HepG2 (cell line): Measurements from ENCODE around the gene PRXL2B. TPM values are rescaled to one million over a fixed set of nuclear protein-coding genes. Genes with fewer than 3 reads are reported as not detected.

ENCODE experiments used
- GATAD1 ChIP-seq: IDR thresholded peaks from 2 replicates; pipeline ENCODE4 v1.6.1; 2016; ENCODE audit warnings: missing genetic modification reagents, missing compliant biosample characterization
- HMGA1 ChIP-seq: sonication (generic); formaldehyde crosslinking; conservative IDR thresholded peaks from 2 replicates; pipeline ENCODE4 v1.4.0; 2020; ENCODE audit warnings: missing genetic modification reagents
- HOXA5 ChIP-seq: sonication (generic); formaldehyde crosslinking; IDR thresholded peaks from 2 replicates; pipeline ENCODE4 v1.4.0; 2020; ENCODE audit warnings: missing genetic modification reagents
- KLF12 ChIP-seq: sonication (generic); formaldehyde crosslinking; IDR thresholded peaks from 2 replicates; pipeline ENCODE4 v1.4.0; 2020; ENCODE audit warnings: missing genetic modification reagents, borderline replicate concordance
- MAF1 ChIP-seq: sonication (generic); formaldehyde crosslinking; IDR thresholded peaks from 2 replicates; pipeline ENCODE4 v1.5.0; 2020; ENCODE audit warnings: missing genetic modification reagents, borderline replicate concordance
- MEIS2 ChIP-seq: sonication (generic); formaldehyde crosslinking; IDR thresholded peaks from 2 replicates; pipeline ENCODE4 v1.9.0; 2021; ENCODE audit warnings: mild to moderate bottlenecking, missing genetic modification reagents
- MTA1 ChIP-seq: sonication (generic); formaldehyde crosslinking; IDR thresholded peaks from 2 replicates; pipeline ENCODE4 v1.4.0; 2020; ENCODE audit warnings: missing genetic modification reagents, mild to moderate bottlenecking, borderline replicate concordance
- MTF1 ChIP-seq: sonication (generic); formaldehyde crosslinking; IDR thresholded peaks from 2 replicates; pipeline ENCODE4 v1.5.0; 2020; ENCODE audit warnings: missing genetic modification reagents
- NCOA1 ChIP-seq: sonication (generic); formaldehyde crosslinking; IDR thresholded peaks from 2 replicates; pipeline ENCODE4 v1.9.0; 2021; ENCODE audit warnings: missing genetic modification reagents
- NFKB2 ChIP-seq: sonication (generic); formaldehyde crosslinking; IDR thresholded peaks from 2 replicates; pipeline ENCODE4 v1.4.0; 2020; ENCODE audit warnings: missing genetic modification reagents, borderline replicate concordance
- SMAD9 ChIP-seq: sonication (generic); formaldehyde crosslinking; IDR thresholded peaks from 2 replicates; pipeline ENCODE4 v1.5.1; 2020; ENCODE audit warnings: mild to moderate bottlenecking, missing genetic modification reagents
- TBP ChIP-seq: sonication (generic); formaldehyde crosslinking; IDR thresholded peaks from 2 replicates; pipeline ENCODE4 v1.5.0; 2020; ENCODE audit warnings: missing genetic modification reagents
- XBP1 ChIP-seq: sonication (generic); formaldehyde crosslinking; IDR thresholded peaks from 2 replicates; pipeline ENCODE4 v1.5.0; 2020; ENCODE audit warnings: missing genetic modification reagents
- ZNF143 ChIP-seq: sonication (generic); formaldehyde crosslinking; IDR thresholded peaks from 2 replicates; pipeline ENCODE4 v1.4.0; 2020; ENCODE audit warnings: missing genetic modification reagents
- ZNF3 ChIP-seq: IDR thresholded peaks from 2 replicates; pipeline ENCODE4 v1.7.0; 2017; ENCODE audit warnings: inconsistent platforms
- ZNF44 ChIP-seq: sonication (generic); formaldehyde crosslinking; IDR thresholded peaks from 2 replicates; pipeline ENCODE4 v1.5.1; 2020; ENCODE audit warnings: mild to moderate bottlenecking, missing genetic modification reagents
- ZNF776 ChIP-seq: sonication (generic); formaldehyde crosslinking; IDR thresholded peaks from 2 replicates; pipeline ENCODE4 v1.4.0; 2020; ENCODE audit warnings: mild to moderate bottlenecking, missing genetic modification reagents
- ZNF792 ChIP-seq: IDR thresholded peaks from 2 replicates; pipeline ENCODE4 v1.6.1; 2016
- ZSCAN25 ChIP-seq: sonication (generic); formaldehyde crosslinking; IDR thresholded peaks from 2 replicates; pipeline ENCODE4 v1.8.0; 2022; ENCODE audit warnings: mild to moderate bottlenecking, missing genetic modification reagents
- polyA plus RNA-seq, 8 experiments: library from polyadenylated mRNA; depleted of rRNA in 3 of 8; stranded (reverse) in 7 of 8; unstranded in 1 of 8; fragments of >200 nt; fragmentation: Illumina TruSeq in 4 of 8; extraction: Trizol in 4 of 8; gene quantifications; 2 replicates each; pipeline versions ENCODE4 v1.2.1 to v1.2.3, GENCODE V29; 2011 to 2016; ENCODE audit warnings: low read depth in 4 of 8, missing spikeins in 1 of 8, mixed read lengths in 1 of 8; ENCODE audit not compliant: insufficient read depth in 1 of 8
- total RNA-seq, 5 experiments: library from RNA; depleted of rRNA; stranded (reverse); fragments of >200 nt; fragmentation: Illumina TruSeq; extraction: Trizol; gene quantifications; 2 replicates each; pipeline ENCODE4 v1.2.3, GENCODE V29; 2016; ENCODE audit warnings: low read depth in 1 of 5
- TF ChIP-seq, protein P1 (sequence below): sonication (generic); formaldehyde crosslinking; IDR thresholded peaks from 2 replicates; pipeline ENCODE4 v1.4.0; 2020; ENCODE audit warnings: missing genetic modification reagents, borderline replicate concordance
- TF ChIP-seq, protein P2 (sequence below): sonication (generic); formaldehyde crosslinking; IDR thresholded peaks from 2 replicates; pipeline ENCODE4 v1.4.0; 2020; ENCODE audit warnings: low read depth, mild to moderate bottlenecking, missing genetic modification reagents
- TF ChIP-seq, protein P3 (sequence below): sonication (generic); formaldehyde crosslinking; IDR thresholded peaks from 2 replicates; pipeline ENCODE4 v1.8.0; 2022; ENCODE audit warnings: mild to moderate bottlenecking, missing genetic modification reagents, moderate library complexity

Gene PRXL2B
- total and polyA plus RNA-seq, 2 of the 13 experiments (the other 11 are each of a cell fraction or from before 2014, with no cell fraction given): 16.8 to 22.1 TPM

DNA sequence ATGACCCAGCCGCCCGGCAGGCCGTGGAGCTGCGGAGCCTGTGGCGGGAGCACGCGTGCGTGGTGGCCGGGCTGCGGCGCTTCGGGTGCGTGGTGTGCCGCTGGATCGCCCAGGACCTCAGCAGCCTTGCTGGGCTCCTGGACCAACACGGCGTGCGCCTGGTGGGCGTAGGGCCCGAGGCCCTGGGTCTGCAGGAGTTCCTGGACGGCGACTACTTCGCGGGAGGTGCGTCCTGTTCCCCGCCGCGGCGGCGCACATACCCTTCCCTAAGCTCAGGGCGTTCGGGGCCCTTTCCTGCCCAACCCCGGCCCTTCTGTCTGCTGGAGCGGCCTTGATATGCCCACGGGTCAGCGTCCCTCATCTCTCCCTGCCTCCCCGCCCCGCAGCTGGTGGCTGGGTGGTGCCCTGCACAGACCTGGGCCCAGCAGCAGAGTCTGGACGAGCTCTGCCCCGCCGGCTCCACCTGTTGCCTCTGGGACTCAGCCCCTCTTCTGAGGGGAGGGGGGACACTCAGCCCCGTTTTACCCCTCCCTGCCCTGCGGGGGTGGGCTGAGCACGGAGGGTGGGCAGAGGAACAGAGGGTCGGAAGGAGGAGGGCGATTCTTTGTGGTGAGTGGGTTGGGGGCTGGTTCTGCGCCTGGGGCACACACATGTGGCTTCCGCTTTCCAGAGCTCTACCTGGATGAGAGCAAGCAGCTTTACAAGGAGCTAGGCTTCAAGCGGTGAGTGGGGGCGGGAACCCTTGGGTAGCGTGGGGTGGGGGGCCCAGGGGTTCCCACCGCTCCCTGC lies 688 bp downstream of the PRXL2B start (continued):
- no peak for TF ChIP-seq ZNF792 (CRISPR knock-in tag)
- no peak for TF ChIP-seq HMGA1 (CRISPR knock-in tag)
- 0 out of 2 replicates have a peak, but pooled peaks have one; percentile 9 for TF ChIP-seq NFKB2 (CRISPR knock-in tag)
- TF ChIP-seq ZNF776 (CRISPR knock-in tag): 0 out of 2 replicates have a peak, but pooled peaks have one; percentile 28
- TF ChIP-seq MAF1 (CRISPR knock-in tag): peak; percentile 62; the same call in 1 of the 2 replicates
- TF ChIP-seq KLF12: 0 out of 2 replicates have a peak, but pooled peaks have one; percentile 43
- no peak for TF ChIP-seq ZSCAN25 (CRISPR knock-in tag)
- no peak for TF ChIP-seq SMAD9 (CRISPR knock-in tag)
- no peak for TF ChIP-seq XBP1 (CRISPR knock-in tag)
- no peak for TF ChIP-seq GATAD1 (CRISPR knock-in tag)
- no peak; the same call in 1 of the 2 replicates for TF ChIP-seq ZNF143 (CRISPR knock-in tag)
- TF ChIP-seq TBP (CRISPR knock-in tag): no peak
- 0 out of 2 replicates have a peak, but pooled peaks have one; percentile 26 for TF ChIP-seq HOXA5 (CRISPR knock-in tag)
- TF ChIP-seq, protein P1, sequence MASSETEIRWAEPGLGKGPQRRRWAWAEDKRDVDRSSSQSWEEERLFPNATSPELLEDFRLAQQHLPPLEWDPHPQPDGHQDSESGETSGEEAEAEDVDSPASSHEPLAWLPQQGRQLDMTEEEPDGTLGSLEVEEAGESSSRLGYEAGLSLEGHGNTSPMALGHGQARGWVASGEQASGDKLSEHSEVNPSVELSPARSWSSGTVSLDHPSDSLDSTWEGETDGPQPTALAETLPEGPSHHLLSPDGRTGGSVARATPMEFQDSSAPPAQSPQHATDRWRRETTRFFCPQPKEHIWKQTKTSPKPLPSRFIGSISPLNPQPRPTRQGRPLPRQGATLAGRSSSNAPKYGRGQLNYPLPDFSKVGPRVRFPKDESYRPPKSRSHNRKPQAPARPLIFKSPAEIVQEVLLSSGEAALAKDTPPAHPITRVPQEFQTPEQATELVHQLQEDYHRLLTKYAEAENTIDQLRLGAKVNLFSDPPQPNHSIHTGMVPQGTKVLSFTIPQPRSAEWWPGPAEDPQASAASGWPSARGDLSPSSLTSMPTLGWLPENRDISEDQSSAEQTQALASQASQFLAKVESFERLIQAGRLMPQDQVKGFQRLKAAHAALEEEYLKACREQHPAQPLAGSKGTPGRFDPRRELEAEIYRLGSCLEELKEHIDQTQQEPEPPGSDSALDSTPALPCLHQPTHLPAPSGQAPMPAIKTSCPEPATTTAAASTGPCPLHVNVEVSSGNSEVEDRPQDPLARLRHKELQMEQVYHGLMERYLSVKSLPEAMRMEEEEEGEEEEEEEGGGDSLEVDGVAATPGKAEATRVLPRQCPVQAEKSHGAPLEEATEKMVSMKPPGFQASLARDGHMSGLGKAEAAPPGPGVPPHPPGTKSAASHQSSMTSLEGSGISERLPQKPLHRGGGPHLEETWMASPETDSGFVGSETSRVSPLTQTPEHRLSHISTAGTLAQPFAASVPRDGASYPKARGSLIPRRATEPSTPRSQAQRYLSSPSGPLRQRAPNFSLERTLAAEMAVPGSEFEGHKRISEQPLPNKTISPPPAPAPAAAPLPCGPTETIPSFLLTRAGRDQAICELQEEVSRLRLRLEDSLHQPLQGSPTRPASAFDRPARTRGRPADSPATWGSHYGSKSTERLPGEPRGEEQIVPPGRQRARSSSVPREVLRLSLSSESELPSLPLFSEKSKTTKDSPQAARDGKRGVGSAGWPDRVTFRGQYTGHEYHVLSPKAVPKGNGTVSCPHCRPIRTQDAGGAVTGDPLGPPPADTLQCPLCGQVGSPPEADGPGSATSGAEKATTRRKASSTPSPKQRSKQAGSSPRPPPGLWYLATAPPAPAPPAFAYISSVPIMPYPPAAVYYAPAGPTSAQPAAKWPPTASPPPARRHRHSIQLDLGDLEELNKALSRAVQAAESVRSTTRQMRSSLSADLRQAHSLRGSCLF (CRISPR knock-in tag): no peak
- peak; percentile 33; the same call in 1 of the 2 replicates for TF ChIP-seq MEIS2 (CRISPR knock-in tag)
- TF ChIP-seq ZNF3: no peak
- TF ChIP-seq, protein P2, sequence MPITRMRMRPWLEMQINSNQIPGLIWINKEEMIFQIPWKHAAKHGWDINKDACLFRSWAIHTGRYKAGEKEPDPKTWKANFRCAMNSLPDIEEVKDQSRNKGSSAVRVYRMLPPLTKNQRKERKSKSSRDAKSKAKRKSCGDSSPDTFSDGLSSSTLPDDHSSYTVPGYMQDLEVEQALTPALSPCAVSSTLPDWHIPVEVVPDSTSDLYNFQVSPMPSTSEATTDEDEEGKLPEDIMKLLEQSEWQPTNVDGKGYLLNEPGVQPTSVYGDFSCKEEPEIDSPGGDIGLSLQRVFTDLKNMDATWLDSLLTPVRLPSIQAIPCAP (CRISPR knock-in tag): no peak
- TF ChIP-seq MTA1 (CRISPR knock-in tag): no peak
- no peak for TF ChIP-seq ZNF44 (CRISPR knock-in tag)
- TF ChIP-seq NCOA1 (CRISPR knock-in tag): no peak
- TF ChIP-seq, protein P3, sequence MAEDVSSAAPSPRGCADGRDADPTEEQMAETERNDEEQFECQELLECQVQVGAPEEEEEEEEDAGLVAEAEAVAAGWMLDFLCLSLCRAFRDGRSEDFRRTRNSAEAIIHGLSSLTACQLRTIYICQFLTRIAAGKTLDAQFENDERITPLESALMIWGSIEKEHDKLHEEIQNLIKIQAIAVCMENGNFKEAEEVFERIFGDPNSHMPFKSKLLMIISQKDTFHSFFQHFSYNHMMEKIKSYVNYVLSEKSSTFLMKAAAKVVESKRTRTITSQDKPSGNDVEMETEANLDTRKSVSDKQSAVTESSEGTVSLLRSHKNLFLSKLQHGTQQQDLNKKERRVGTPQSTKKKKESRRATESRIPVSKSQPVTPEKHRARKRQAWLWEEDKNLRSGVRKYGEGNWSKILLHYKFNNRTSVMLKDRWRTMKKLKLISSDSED (CRISPR knock-in tag): no peak
- no peak for TF ChIP-seq MTF1 (CRISPR knock-in tag)
